ENCODE data around the gene ATXN1. TPM values are rescaled to one million over a fixed set of nuclear protein-coding genes. Genes with fewer than 3 reads are reported as not detected.
A peak's percentile ranks its signal among the peaks of the same experiment; 100 is the strongest.

Gene ATXN1
- polyA plus RNA-seq, 1 of the 3 experiments (the other 2 are of a cell fraction) = 7.9 TPM

DNA sequence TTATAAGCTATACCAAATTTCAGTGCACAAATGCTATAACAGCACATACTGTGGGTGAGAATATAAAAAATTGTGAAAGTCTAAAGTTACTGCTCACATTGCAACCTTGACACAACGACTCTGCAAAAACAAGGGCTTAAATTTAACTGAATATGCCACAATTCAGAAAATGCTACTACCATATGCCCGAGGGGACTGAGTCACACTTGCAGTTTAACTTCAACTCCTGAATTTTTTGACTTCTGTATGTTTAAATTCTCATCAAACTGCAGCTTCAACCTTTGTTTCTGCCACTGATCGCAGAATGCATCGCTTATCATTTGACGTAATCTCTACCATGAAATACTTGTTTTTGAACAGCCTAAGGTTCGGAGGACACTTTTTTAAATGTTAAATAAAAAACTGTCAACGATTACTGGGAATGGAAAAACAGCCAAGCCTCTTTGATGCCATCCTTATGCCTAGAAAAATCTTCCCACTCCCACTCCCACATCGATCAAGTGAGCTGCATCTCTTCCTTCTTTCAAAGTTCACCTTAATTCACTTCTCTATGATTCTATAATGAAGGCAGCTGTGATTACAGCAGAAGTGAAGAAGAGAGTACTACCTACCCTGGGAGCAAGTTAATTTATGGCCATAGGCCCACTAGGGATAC lies 136.5 kb downstream of the ATXN1 start (continued):
- TF ChIP-seq, protein P1, sequence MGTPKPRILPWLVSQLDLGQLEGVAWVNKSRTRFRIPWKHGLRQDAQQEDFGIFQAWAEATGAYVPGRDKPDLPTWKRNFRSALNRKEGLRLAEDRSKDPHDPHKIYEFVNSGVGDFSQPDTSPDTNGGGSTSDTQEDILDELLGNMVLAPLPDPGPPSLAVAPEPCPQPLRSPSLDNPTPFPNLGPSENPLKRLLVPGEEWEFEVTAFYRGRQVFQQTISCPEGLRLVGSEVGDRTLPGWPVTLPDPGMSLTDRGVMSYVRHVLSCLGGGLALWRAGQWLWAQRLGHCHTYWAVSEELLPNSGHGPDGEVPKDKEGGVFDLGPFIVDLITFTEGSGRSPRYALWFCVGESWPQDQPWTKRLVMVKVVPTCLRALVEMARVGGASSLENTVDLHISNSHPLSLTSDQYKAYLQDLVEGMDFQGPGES (IDR thresholded peaks at IDR 0.05; ENCODE audit: low read depth, low read length) = no peak
- TF ChIP-seq, protein P2, sequence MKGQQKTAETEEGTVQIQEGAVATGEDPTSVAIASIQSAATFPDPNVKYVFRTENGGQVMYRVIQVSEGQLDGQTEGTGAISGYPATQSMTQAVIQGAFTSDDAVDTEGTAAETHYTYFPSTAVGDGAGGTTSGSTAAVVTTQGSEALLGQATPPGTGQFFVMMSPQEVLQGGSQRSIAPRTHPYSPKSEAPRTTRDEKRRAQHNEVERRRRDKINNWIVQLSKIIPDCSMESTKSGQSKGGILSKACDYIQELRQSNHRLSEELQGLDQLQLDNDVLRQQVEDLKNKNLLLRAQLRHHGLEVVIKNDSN (IDR thresholded peaks at IDR 0.05; ENCODE audit: borderline replicate concordance, low read depth) = no peak
- TF ChIP-seq GATA2 (CRISPR knock-in tag; IDR thresholded peaks at IDR 0.05) = no peak

DNA sequence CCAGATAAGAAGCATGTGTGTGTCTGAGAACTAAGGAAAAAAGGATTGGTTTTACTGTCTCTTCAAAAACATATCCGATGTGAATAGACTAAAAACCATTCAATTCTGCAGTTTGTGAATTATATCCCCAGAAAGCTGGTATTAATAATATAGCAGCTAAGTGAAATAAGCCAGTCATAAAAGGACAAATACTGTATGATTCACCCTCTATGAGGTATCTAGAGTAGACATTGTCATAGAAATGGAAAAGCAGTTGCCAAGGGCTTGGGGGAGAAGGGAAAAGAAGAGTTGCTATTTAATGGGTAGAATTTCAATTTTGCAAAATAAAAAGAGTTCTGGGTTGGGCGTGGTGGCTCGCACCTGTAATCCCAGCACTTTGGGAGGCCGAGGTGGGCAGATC lies 137.5 kb downstream of the ATXN1 start:
- H3K27ac ChIP-seq (ENCODE audit: low read depth in 2 of 2, low read length in 1 of 2) = peak overlapping the region in 1 of 2 experiments; percentile 54; a peak in 2 of 4 replicates
- DNase-seq = no peak
- no peak overlapping the region for H3K9ac ChIP-seq
- no peak overlapping the region for H3K4me2 ChIP-seq
- 94% methylated on average over 4 of the region's 4 CpGs for WGBS (ENCODE audit: low lambda C conversion rate)
- H3K9me3 ChIP-seq = no peaks in the 10 kb centered on the region
- H3K9me2 ChIP-seq = no peaks in the 10 kb centered on the region
- H2AFZ ChIP-seq (ENCODE audit: low read depth) = no peak overlapping the region
- ChIA-PET POLR2A (no interaction called here), CTCF (no interaction called here)
- peaks cover 3% of the 10 kb centered on the region in 2 experiments; a peak in 2 of 4 replicates for H3K4me1 ChIP-seq (ENCODE audit: control insufficient read depth in 1 of 2, insufficient read depth in 2 of 2, low read depth in 1 of 2, low read length in 1 of 2)
- H3F3A ChIP-seq (replicated peaks; ENCODE audit: insufficient read depth) = peaks cover 11% of the 10 kb centered on the region
- peaks cover 0 to 10% of the 10 kb centered on the region in 2 experiments for H3K36me3 ChIP-seq (replicated peaks in 1 of 2; ENCODE audit: control insufficient read depth in 1 of 2, insufficient read depth in 2 of 2, low read length in 1 of 2)
- H4K20me1 ChIP-seq (ENCODE audit: insufficient read depth) = no peaks in the 10 kb centered on the region
- TF ChIP-seq TCF12 (IDR thresholded peaks at IDR 0.05) (peak; percentile 26; the same call in 1 of the 2 replicates), FOSL2 (IDR thresholded peaks at IDR 0.05; ENCODE audit: borderline replicate concordance, low read depth) (peak; percentile 34; the same call in 1 of the 2 replicates)
- TF ChIP-seq, protein P3, sequence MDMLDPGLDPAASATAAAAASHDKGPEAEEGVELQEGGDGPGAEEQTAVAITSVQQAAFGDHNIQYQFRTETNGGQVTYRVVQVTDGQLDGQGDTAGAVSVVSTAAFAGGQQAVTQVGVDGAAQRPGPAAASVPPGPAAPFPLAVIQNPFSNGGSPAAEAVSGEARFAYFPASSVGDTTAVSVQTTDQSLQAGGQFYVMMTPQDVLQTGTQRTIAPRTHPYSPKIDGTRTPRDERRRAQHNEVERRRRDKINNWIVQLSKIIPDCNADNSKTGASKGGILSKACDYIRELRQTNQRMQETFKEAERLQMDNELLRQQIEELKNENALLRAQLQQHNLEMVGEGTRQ (IDR thresholded peaks at IDR 0.05; ENCODE audit: borderline replicate concordance, low read depth, low read length) = no peak
- H3K27me3 ChIP-seq (ENCODE audit: insufficient read depth) = no peaks in the 10 kb centered on the region
- no peak overlapping the region for H3K4me3 ChIP-seq (ENCODE audit: low read depth in 2 of 2, low read length in 1 of 2)
- peaks cover 45% of the 10 kb centered on the region for H3K79me2 ChIP-seq (ENCODE audit: insufficient read depth)

DNA sequence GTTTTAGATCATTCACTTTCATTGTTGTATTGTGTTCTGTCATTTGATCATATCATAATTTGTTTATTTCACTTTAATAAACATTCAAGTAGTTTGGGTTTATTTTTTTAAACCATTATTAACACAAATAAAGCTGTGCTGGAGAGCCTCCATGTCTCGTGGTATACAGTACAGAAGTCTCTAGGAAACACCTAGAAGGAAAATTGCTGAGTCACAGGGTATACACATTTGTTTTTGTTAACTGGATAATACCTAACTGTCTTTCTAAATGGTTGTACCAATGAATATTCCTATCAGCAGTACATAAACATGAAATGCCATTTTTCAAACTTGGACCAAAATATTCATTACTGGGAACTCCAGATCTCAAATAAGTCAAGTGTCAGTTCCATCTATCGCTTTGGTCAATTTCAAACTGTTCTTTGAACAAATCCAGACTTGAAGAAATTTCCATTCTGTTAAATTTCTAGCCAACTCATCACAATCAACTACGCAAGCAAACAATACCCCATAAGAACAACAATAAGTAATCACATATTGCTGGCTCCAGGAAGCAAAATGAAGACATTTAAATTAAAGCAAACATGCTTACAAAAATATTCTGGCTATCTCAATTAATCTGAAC lies 138.1 kb downstream of the ATXN1 start:
- no peak for DNase-seq

More for the DNA sequence above, 138.1 kb downstream of the ATXN1 start:
- no peaks in the 10 kb centered on the region for H3K9me2 ChIP-seq
- H3K36me3 ChIP-seq (replicated peaks in 1 of 2; ENCODE audit: control insufficient read depth in 1 of 2, insufficient read depth in 2 of 2, low read length in 1 of 2) = peaks cover 0 to 5% of the 10 kb centered on the region in 2 experiments
- no peaks in the 10 kb centered on the region for H4K20me1 ChIP-seq (ENCODE audit: insufficient read depth)
- peak overlapping the region in 1 of 2 experiments; percentile 54; a peak in 2 of 4 replicates for H3K27ac ChIP-seq (ENCODE audit: low read depth in 2 of 2, low read length in 1 of 2)
- no peaks in the 10 kb centered on the region for H3K27me3 ChIP-seq (ENCODE audit: insufficient read depth)
- peaks cover 3% of the 10 kb centered on the region in 2 experiments; a peak in 2 of 4 replicates for H3K4me1 ChIP-seq (ENCODE audit: control insufficient read depth in 1 of 2, insufficient read depth in 2 of 2, low read depth in 1 of 2, low read length in 1 of 2)
- TF ChIP-seq, protein P4, sequence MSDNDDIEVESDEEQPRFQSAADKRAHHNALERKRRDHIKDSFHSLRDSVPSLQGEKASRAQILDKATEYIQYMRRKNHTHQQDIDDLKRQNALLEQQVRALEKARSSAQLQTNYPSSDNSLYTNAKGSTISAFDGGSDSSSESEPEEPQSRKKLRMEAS (IDR thresholded peaks at IDR 0.05; ENCODE audit: low read depth) = no peak
- TF ChIP-seq, protein P3 (IDR thresholded peaks at IDR 0.05; ENCODE audit: borderline replicate concordance, low read depth, low read length) = no peak
- no peak for TF ChIP-seq SIN3A (IDR thresholded peaks at IDR 0.05; ENCODE audit: borderline replicate concordance, low read depth, low read length)
- TF ChIP-seq MEF2A (IDR thresholded peaks at IDR 0.05; ENCODE audit: borderline replicate concordance, low read depth) = no peak
- no peak for TF ChIP-seq FOXJ3 (CRISPR knock-in tag; IDR thresholded peaks at IDR 0.05)
- no peak for TF ChIP-seq RFX5 (IDR thresholded peaks at IDR 0.05; ENCODE audit: low read length)
- TF ChIP-seq RCOR1 (IDR thresholded peaks at IDR 0.05; ENCODE audit: low read length) = no peak
- TF ChIP-seq NFIC (IDR thresholded peaks at IDR 0.05; ENCODE audit: borderline replicate concordance) = no peak
- TF ChIP-seq GABPA (IDR thresholded peaks at IDR 0.05; ENCODE audit: low read depth) = no peak
- peaks cover 11% of the 10 kb centered on the region for H3F3A ChIP-seq (replicated peaks; ENCODE audit: insufficient read depth)
- no peaks in the 10 kb centered on the region for H3K9me3 ChIP-seq
- H3K4me2 ChIP-seq = no peak overlapping the region
- no peak overlapping the region for H3K4me3 ChIP-seq (ENCODE audit: low read depth in 2 of 2, low read length in 1 of 2)
- H3K79me2 ChIP-seq (ENCODE audit: insufficient read depth) = peaks cover 42% of the 10 kb centered on the region
- POLR2A ChIA-PET = no interaction called here
- CTCF ChIA-PET = no interaction called here
- no peak overlapping the region for H3K9ac ChIP-seq
- no peak overlapping the region for H2AFZ ChIP-seq (ENCODE audit: low read depth)
- 98% methylated on average over 3 of the region's 3 CpGs for WGBS (ENCODE audit: low lambda C conversion rate)

Data from SK-N-SH (cell line).